Fibroblast of pulmonary artery (primary cell): Measurements from ENCODE around the gene GALNTL6.
"Not testable (repeated sequence)": the region's sequence is repeated elsewhere in the genome, so short reads cannot be mapped to it uniquely, and the experiment has no call there.

Experiments
- DNase-seq: peaks from one replicate; pipeline ENCODE4 v3.0.0-alpha.2; 2010; ENCODE audit warnings: low read depth
- H3K4me3 ChIP-seq: replicated peaks from 2 replicates; pipeline ENCODE4 v1.5.1; 2011; ENCODE audit warnings: low read depth, mild to moderate bottlenecking, control low read depth, low read length, moderate library complexity
- TF ChIP-seq, protein P1 (sequence below): IDR thresholded peaks from 2 replicates; pipeline ENCODE4 v1.5.1; 2011; ENCODE audit warnings: mild to moderate bottlenecking, control low read depth, low read length, inconsistent platforms; ENCODE audit errors: missing control alignments

Gene GALNTL6

GRCh38 chr4:172786039-172786792 is 973.0 kb downstream of the GALNTL6 start:
- no peak overlapping the region for H3K4me3 ChIP-seq
- TF ChIP-seq, protein P1, sequence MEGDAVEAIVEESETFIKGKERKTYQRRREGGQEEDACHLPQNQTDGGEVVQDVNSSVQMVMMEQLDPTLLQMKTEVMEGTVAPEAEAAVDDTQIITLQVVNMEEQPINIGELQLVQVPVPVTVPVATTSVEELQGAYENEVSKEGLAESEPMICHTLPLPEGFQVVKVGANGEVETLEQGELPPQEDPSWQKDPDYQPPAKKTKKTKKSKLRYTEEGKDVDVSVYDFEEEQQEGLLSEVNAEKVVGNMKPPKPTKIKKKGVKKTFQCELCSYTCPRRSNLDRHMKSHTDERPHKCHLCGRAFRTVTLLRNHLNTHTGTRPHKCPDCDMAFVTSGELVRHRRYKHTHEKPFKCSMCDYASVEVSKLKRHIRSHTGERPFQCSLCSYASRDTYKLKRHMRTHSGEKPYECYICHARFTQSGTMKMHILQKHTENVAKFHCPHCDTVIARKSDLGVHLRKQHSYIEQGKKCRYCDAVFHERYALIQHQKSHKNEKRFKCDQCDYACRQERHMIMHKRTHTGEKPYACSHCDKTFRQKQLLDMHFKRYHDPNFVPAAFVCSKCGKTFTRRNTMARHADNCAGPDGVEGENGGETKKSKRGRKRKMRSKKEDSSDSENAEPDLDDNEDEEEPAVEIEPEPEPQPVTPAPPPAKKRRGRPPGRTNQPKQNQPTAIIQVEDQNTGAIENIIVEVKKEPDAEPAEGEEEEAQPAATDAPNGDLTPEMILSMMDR = no peak
- peak; percentile 45 for DNase-seq

GRCh38 chr4:172787111-172787510 is 973.9 kb downstream of the GALNTL6 start:
- TF ChIP-seq, protein P1 = no peak
- no peak for DNase-seq
- H3K4me3 ChIP-seq = no peak overlapping the region

DNA sequence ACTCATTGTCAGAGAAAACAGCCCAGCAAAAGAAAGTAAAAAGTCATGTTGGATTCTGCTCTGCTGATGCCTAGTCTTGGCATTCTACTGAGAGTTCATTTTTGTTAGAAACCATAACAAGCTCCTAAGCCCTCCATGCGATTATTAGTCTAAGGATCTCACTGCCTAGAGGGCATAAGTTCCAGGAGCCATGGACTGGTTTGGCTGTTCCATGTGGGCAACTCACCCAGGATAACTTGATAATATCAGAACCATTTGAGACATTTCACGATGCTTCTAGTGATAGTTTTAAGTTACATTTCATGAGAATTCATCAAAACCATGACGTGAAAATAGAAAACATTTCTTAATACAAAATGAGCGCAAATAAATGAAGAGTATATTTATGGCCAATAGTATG is 978.6 kb downstream of the GALNTL6 start:
- no peak overlapping the region for H3K4me3 ChIP-seq
- no peak for DNase-seq
- TF ChIP-seq, protein P1 = no peak

DNA sequence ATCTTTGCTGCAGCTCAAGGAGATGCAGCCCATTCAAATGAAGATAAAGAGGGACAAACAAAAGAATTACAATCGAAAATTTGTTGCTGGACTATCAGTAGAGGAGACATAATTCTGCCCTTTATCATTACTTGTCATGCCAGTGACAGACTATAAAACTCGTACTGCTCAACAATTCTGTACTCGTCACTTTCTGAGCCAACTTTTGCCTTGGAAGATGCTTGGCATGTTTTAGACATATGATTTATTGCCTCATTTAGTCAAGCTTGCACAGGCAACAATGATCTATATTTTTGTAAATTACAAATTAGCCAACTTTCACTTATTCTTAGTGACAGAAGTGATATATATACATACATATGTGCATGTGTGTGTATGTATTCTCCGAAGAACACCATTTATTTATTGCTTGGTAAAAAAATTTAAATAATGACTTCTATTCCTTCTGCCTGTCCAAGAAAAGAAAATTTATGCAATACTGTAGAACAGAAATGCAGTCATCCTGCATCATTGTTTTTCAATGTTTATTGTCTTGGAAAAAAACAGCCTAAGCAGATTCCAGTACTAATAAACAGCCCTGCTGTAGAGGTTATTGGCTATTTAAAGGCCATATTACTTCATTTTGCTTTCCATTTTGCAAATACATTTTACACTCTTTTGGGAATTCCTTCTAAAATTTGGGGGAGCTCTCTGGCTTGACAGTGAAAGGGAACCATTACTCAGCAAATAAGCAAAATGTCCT is 980.5 kb downstream of the GALNTL6 start:
- TF ChIP-seq, protein P1 = no peak
- no peak overlapping the region for H3K4me3 ChIP-seq
- no peak for DNase-seq

DNA sequence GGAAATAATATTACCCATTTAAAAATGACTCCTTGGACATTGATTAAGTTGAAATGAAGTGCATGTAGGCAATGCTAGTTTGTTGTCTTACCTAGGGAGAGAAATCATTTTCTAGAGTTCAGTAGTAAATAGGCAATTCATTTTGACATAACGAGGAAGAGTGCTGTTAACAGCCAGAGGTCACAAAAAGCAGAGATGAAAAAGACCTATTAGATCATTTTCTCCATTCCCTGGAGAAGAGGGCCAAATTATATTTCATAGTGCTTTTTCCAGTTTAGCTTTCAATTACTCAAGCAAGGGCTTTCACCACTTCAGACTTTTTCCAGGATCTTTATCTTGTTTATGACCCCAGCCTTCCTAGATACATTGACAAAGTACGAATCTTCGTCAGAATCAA is 981.1 kb downstream of the GALNTL6 start:
- no peak overlapping the region for H3K4me3 ChIP-seq
- TF ChIP-seq, protein P1 = no peak
- no peak for DNase-seq

- H3K4me3 ChIP-seq = not testable (repeated sequence)
Observed at GRCh38 chr4:172797281-172797680, 984.1 kb downstream of the GALNTL6 start.

GRCh38 chr4:172802032-172802431 is 988.8 kb downstream of the GALNTL6 start:
- TF ChIP-seq, protein P1 = no peak
- H3K4me3 ChIP-seq = no peak overlapping the region
- no peak for DNase-seq

More at GRCh38 chr4:172797281-172797680, 984.1 kb downstream of the GALNTL6 start:
- DNase-seq = not testable (repeated sequence)
